ENCODE results near the gene TMEM108. TPM values are rescaled to one million over a fixed set of nuclear protein-coding genes. Genes with fewer than 3 reads are reported as not detected.

The TMEM108 gene
- total RNA-seq, 2 experiments from 2014 or later: not detected

DNA sequence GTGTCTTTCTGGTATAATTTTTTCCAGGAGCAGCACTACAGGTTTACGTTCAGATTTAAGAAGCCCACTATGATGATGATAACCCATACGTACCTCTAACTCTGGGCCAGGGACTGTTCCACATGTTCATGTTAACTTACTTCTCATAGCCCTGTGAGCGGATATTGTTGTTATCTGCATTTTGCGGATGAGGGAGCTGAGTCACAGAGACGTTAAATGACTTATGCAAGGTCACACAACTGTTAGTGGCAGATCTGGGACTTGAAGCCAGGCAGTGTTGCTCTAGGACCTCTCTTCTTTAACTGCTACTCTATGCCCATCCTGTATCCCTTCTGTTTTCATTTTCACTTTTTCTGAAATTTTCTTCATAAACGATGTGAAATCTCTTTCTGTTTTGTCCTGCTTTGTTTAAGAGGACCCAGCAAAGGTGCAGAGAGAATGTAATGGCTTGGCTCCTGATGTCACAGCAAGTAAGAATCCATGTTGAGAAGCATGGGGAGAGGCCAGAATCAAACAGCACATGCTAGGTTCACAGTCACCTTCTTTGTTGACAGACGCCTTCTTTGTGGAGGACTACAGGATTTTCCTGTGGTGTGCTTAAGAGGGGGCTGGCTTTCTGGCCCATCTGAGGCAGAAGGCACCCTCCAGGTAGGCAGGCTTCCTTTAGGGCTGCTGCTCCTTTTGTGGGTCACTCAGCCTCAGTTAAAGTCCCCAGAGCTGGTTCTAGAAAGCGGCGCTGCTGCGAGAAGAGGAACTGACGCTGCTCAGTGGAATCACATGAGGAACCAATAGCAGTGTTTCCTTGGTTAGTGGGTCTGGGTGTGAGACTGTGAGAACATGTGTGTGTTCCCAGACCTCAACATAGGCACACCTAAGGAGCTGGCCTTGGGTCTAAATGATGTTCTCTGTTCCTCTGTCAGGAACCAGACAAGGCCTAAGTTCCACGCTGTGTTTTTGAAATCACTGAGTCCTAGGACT, 121.6 kb downstream of the TMEM108 start:
- Histone ChIP-seq H3K36me3 (ENCODE audit: insufficient read depth, low read length) (no peaks in the 10 kb centered on the region), H3K4me2 (ENCODE audit: low read length) (no peak overlapping the region), H4K20me1 (ENCODE audit: insufficient read depth, low read length) (no peaks in the 10 kb centered on the region), H3K9me3 (ENCODE audit: low read length) (no peaks in the 10 kb centered on the region), H3K4me1 (ENCODE audit: insufficient read depth, low read length, poor library complexity, severe bottlenecking) (no peaks in the 10 kb centered on the region), H3K4me3 (ENCODE audit: low read depth, low read length, poor library complexity, severe bottlenecking) (no peak overlapping the region), H2AFZ (ENCODE audit: low read length) (no peak overlapping the region), H3K27ac (ENCODE audit: low read depth, low read length, poor library complexity, severe bottlenecking) (no peak overlapping the region), H3K9me2 (ENCODE audit: insufficient read depth, low read length) (no peaks in the 10 kb centered on the region), H3K79me2 (ENCODE audit: insufficient read depth, low read depth, low read length) (no peaks in the 10 kb centered on the region)
- intact Hi-C loops (cut with micrococcal nuclease; ENCODE audit: unreplicated experiment): no loop called here
- TF ChIP-seq EZH2phosphoT487 (IDR thresholded peaks at IDR 0.05; ENCODE audit: borderline replicate concordance, low read depth, low read length): no peak
- TF ChIP-seq, protein P1, sequence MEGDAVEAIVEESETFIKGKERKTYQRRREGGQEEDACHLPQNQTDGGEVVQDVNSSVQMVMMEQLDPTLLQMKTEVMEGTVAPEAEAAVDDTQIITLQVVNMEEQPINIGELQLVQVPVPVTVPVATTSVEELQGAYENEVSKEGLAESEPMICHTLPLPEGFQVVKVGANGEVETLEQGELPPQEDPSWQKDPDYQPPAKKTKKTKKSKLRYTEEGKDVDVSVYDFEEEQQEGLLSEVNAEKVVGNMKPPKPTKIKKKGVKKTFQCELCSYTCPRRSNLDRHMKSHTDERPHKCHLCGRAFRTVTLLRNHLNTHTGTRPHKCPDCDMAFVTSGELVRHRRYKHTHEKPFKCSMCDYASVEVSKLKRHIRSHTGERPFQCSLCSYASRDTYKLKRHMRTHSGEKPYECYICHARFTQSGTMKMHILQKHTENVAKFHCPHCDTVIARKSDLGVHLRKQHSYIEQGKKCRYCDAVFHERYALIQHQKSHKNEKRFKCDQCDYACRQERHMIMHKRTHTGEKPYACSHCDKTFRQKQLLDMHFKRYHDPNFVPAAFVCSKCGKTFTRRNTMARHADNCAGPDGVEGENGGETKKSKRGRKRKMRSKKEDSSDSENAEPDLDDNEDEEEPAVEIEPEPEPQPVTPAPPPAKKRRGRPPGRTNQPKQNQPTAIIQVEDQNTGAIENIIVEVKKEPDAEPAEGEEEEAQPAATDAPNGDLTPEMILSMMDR (conservative IDR thresholded peaks at IDR 0.05; ENCODE audit: low read length): no peak
- BruUV-seq (replicated peaks): no TSS peak
- no peak for DNase-seq (ENCODE audit: low spot score)
- ChIA-PET POLR2A (no interaction called here), CTCF (ENCODE audit: unreplicated experiment) (no interaction called here)

- H3K4me3 ChIP-seq (ENCODE audit: low read depth, low read length, poor library complexity, severe bottlenecking): no peak overlapping the region
- no peak overlapping the region for H3K27ac ChIP-seq (ENCODE audit: low read depth, low read length, poor library complexity, severe bottlenecking)
- BruUV-seq (replicated peaks): no TSS peak
- H2AFZ ChIP-seq (ENCODE audit: low read length): no peak overlapping the region
- no peak overlapping the region for H3K4me2 ChIP-seq (ENCODE audit: low read length)
- H3K9me2 ChIP-seq (ENCODE audit: insufficient read depth, low read length): no peaks in the 10 kb centered on the region
- no peaks in the 10 kb centered on the region for H3K79me2 ChIP-seq (ENCODE audit: insufficient read depth, low read depth, low read length)
- intact Hi-C loops (cut with micrococcal nuclease; ENCODE audit: unreplicated experiment): no loop called here
- TF ChIP-seq, protein P1 (conservative IDR thresholded peaks at IDR 0.05; ENCODE audit: low read length): no peak
- no peak for TF ChIP-seq EZH2phosphoT487 (IDR thresholded peaks at IDR 0.05; ENCODE audit: borderline replicate concordance, low read depth, low read length)
- H3K36me3 ChIP-seq (ENCODE audit: insufficient read depth, low read length): no peaks in the 10 kb centered on the region
- POLR2A ChIA-PET: interaction anchor here (0.5 kb wide), 1 partner anchor 66 kb away, joined by 3 read pairs; no protein-coding TSS in a partner anchor
- CTCF ChIA-PET (ENCODE audit: unreplicated experiment): no interaction called here
- no peaks in the 10 kb centered on the region for H4K20me1 ChIP-seq (ENCODE audit: insufficient read depth, low read length)
- no peak for DNase-seq (ENCODE audit: low spot score)
- no peaks in the 10 kb centered on the region for H3K9me3 ChIP-seq (ENCODE audit: low read length)
- H3K4me1 ChIP-seq (ENCODE audit: insufficient read depth, low read length, poor library complexity, severe bottlenecking): no peaks in the 10 kb centered on the region
Observed at GRCh38 chr3:133161656-133162055, 123.5 kb downstream of the TMEM108 start.

DNA sequence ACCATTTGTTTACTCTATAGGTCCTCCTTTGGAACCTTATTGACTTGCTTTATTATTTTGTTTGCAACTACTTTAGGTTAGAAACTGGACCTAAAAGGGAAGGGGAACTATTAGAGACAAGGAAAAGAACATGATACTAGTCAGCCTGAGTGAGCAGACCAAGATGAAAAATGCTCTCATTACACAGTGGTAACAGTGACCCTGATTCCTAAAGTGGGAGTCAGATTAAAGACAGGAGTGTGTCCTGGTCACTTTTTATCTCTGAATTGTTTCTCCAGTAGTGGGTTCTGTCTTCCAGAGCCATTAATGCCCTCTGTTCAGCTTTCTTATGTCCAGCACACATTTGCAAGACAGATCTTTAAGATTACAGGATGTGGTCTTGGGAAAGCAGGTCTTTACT, 124.1 kb downstream of the TMEM108 start:
- no peaks in the 10 kb centered on the region for H3K36me3 ChIP-seq (ENCODE audit: insufficient read depth, low read length)
- H3K4me1 ChIP-seq (ENCODE audit: insufficient read depth, low read length, poor library complexity, severe bottlenecking): no peaks in the 10 kb centered on the region
- no peak overlapping the region for H3K4me2 ChIP-seq (ENCODE audit: low read length)
- H3K4me3 ChIP-seq (ENCODE audit: low read depth, low read length, poor library complexity, severe bottlenecking): no peak overlapping the region
- ChIA-PET CTCF (ENCODE audit: unreplicated experiment) (no interaction called here), POLR2A (interaction anchor here (0.6 kb wide), 1 partner anchor 69 kb away, joined by 6 read pairs; no protein-coding TSS in a partner anchor)
- intact Hi-C loops (cut with micrococcal nuclease; ENCODE audit: unreplicated experiment): no loop called here
- no peak for DNase-seq (ENCODE audit: low spot score)
- H4K20me1 ChIP-seq (ENCODE audit: insufficient read depth, low read length): no peaks in the 10 kb centered on the region
- no peak overlapping the region for H3K27ac ChIP-seq (ENCODE audit: low read depth, low read length, poor library complexity, severe bottlenecking)
- BruUV-seq (replicated peaks): no TSS peak
- no peaks in the 10 kb centered on the region for H3K9me3 ChIP-seq (ENCODE audit: low read length)
- H2AFZ ChIP-seq (ENCODE audit: low read length): no peak overlapping the region
- H3K79me2 ChIP-seq (ENCODE audit: insufficient read depth, low read depth, low read length): no peaks in the 10 kb centered on the region
- H3K9me2 ChIP-seq (ENCODE audit: insufficient read depth, low read length): no peaks in the 10 kb centered on the region
- no peak for TF ChIP-seq EZH2phosphoT487 (IDR thresholded peaks at IDR 0.05; ENCODE audit: borderline replicate concordance, low read depth, low read length)
- TF ChIP-seq, protein P1 (conservative IDR thresholded peaks at IDR 0.05; ENCODE audit: low read length): no peak
